C4-2B (cell line): ENCODE results near the gene BRD4.

Experiments used
- ZFX ChIP-seq: fragments of 450-650 bp; IDR thresholded peaks from 2 replicates; pipeline ENCODE4 v1.6.1; 2017
- TF ChIP-seq, protein P1 (sequence below): fragments of 450-650 bp; conservative IDR thresholded peaks from 2 replicates; pipeline ENCODE4 v1.5.1; 2017; ENCODE audit warnings: mild to moderate bottlenecking

DNA sequence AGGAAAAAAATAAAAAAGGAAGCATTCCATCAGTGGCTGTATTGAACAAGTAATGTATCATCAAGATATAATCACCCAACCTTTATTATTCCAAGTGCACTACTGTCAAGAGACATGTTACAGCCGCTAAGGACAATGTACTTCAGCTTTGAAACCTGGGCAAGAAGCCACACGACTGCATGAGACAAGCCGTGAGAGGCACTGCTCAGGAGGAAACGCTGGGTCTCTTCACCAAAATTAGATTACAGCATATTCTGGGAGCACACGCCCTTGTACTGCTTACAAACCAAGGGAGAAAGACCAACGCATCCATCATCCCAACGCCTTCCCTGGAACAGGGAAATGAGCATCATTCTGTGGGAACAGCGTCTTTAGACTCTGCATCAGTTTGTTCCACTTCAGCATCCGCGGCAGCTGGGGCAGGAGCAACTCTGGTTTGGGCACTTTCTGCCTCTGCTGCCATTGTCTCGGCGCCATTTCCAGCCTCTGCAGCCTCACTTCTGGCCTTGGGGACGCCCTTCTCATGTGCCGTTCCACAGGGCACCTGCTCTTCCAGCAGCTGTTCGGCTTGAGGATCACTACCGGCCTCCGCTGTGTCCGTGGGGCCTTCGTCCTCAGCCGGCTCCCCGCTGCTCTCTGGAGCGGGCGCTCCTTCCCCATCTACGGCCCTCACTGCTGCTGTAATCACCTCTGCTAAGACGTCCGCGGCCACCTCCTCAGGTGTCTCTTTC lies 22.4 kb upstream of the BRD4 start:
- TF ChIP-seq, protein P1, sequence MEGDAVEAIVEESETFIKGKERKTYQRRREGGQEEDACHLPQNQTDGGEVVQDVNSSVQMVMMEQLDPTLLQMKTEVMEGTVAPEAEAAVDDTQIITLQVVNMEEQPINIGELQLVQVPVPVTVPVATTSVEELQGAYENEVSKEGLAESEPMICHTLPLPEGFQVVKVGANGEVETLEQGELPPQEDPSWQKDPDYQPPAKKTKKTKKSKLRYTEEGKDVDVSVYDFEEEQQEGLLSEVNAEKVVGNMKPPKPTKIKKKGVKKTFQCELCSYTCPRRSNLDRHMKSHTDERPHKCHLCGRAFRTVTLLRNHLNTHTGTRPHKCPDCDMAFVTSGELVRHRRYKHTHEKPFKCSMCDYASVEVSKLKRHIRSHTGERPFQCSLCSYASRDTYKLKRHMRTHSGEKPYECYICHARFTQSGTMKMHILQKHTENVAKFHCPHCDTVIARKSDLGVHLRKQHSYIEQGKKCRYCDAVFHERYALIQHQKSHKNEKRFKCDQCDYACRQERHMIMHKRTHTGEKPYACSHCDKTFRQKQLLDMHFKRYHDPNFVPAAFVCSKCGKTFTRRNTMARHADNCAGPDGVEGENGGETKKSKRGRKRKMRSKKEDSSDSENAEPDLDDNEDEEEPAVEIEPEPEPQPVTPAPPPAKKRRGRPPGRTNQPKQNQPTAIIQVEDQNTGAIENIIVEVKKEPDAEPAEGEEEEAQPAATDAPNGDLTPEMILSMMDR, result no peak
- no peak for TF ChIP-seq ZFX
